Skeletal muscle cell (primary cell): ENCODE data around the gene PKN3.

Source experiments
- DNase-seq: peaks from one replicate; pipeline ENCODE4 v3.0.0-alpha.2; 2010; ENCODE audit warnings: low read depth
- H3K4me3 ChIP-seq: 2 replicates; pipeline ENCODE4 v1.5.1; 2011; ENCODE audit warnings: low read depth, mild to moderate bottlenecking, control low read depth, low read length, moderate library complexity

PKN3 gene

GRCh38 chr9:128729766-128730517, 27.6 kb downstream of the PKN3 start:
- no peak overlapping the region for H3K4me3 ChIP-seq

GRCh38 chr9:128731093-128731492, 28.8 kb downstream of the PKN3 start:
- H3K4me3 ChIP-seq = no peak overlapping the region
- no peak for DNase-seq

More at GRCh38 chr9:128729766-128730517, 27.6 kb downstream of the PKN3 start:
- no peak for DNase-seq

- DNase-seq = no peak
- no peak overlapping the region for H3K4me3 ChIP-seq
Measured at GRCh38 chr9:128731691-128732090, 29.4 kb downstream of the PKN3 start.

- no peak overlapping the region for H3K4me3 ChIP-seq
- no peak for DNase-seq
Measured at GRCh38 chr9:128732576-128732975, 30.3 kb downstream of the PKN3 start.

- no peak overlapping the region for H3K4me3 ChIP-seq
- no peak for DNase-seq
Measured at GRCh38 chr9:128733256-128733655, 31.0 kb downstream of the PKN3 start.

- no peak for DNase-seq
- no peak overlapping the region for H3K4me3 ChIP-seq
Measured at GRCh38 chr9:128735373-128735772, 33.1 kb downstream of the PKN3 start.

- no peak overlapping the region for H3K4me3 ChIP-seq
- no peak for DNase-seq
Measured at GRCh38 chr9:128742401-128742800, 40.1 kb downstream of the PKN3 start.

- DNase-seq = no peak
- H3K4me3 ChIP-seq = no peak overlapping the region
Measured at GRCh38 chr9:128743421-128743820, 41.1 kb downstream of the PKN3 start.

- no peak for DNase-seq
- H3K4me3 ChIP-seq = no peak overlapping the region
Measured at GRCh38 chr9:128747241-128747640, 44.9 kb downstream of the PKN3 start.

- H3K4me3 ChIP-seq = no peak overlapping the region
Measured at GRCh38 chr9:128750926-128751595, 48.8 kb downstream of the PKN3 start.

GRCh38 chr9:128753627-128754026, 51.3 kb downstream of the PKN3 start:
- no peak overlapping the region for H3K4me3 ChIP-seq
- no peak for DNase-seq

More at GRCh38 chr9:128750926-128751595, 48.8 kb downstream of the PKN3 start:
- no peak for DNase-seq

- DNase-seq = no peak
- H3K4me3 ChIP-seq = no peak overlapping the region
Measured at GRCh38 chr9:128757602-128758001, 55.3 kb downstream of the PKN3 start.

GRCh38 chr9:128762671-128763449, 60.6 kb downstream of the PKN3 start:
- DNase-seq = no peak
- H3K4me3 ChIP-seq = no peak overlapping the region

GRCh38 chr9:128764361-128764760, 62.1 kb downstream of the PKN3 start:
- DNase-seq = no peak
- no peak overlapping the region for H3K4me3 ChIP-seq

- H3K4me3 ChIP-seq = no peak overlapping the region
- no peak for DNase-seq
Measured at GRCh38 chr9:128765499-128765898, 63.2 kb downstream of the PKN3 start.

- no peak for DNase-seq
- H3K4me3 ChIP-seq = no peak overlapping the region
Measured at GRCh38 chr9:128768606-128769005, 66.3 kb downstream of the PKN3 start.
